HCT116 (cell line): ENCODE results near the gene GINS3. TPM values are rescaled to one million over a fixed set of nuclear protein-coding genes. Genes with fewer than 3 reads are reported as not detected.

ENCODE experiments used
- ATAC-seq: fragments of 200-7000 bp; cut with Tn5 transposase; 2 replicates; pipeline ENCODE4 v1.9.1; 2020; ENCODE audit warnings: mild to moderate bottlenecking, moderate library complexity
- BruUV-seq: library from RNA; stranded (reverse); fragments of 400-500 nt; replicated peaks from 2 replicates; lab custom pipeline; 2021; lab: Mats Ljungman, UMichigan
- CTCF ChIA-PET: fragments of 300-600 bp; sonication (Branson Sonifier 250); formaldehyde crosslinking; loops from one replicate; lab custom pipeline; 2021; ENCODE audit warnings: antibody characterized with exemption; lab: Charles Lee
- POLR2A ChIA-PET: fragments of 300-600, 350-600 bp; sonication (Branson Sonifier 250); formaldehyde crosslinking; loops from one replicate; lab custom pipeline; 2021; ENCODE audit warnings: antibody characterized with exemption; lab: Charles Lee
- RAD21 ChIA-PET, 2 experiments: fragments of 300-600 bp; sonication (Branson Sonifier 250); formaldehyde crosslinking; loops; one replicate each; lab custom pipeline; 2023; ENCODE audit warnings: low total read pairs in 2 of 2; ENCODE audit not compliant: uncharacterized antibody in 2 of 2, unreplicated experiment in 2 of 2, low non-redundant PET in 1 of 2; lab: Charles Lee
- DNase-seq: peaks from one replicate; pipeline ENCODE4 v3.0.0-alpha.2; 2010; ENCODE audit warnings: low read depth, low spot score
- H2AFZ ChIP-seq: fragments of 200-600 bp; shearing (Covaris generic), sonication (generic); 2 replicates; pipeline ENCODE4 v1.6.1; 2017; ENCODE audit warnings: low read depth, mixed run types, mixed read lengths, antibody characterized with exemption, low read length; ENCODE audit not compliant: poor library complexity, severe bottlenecking
- H3K27ac ChIP-seq: 2 replicates; pipeline ENCODE4 v1.5.1; 2012; ENCODE audit warnings: low read depth, low read length
- H3K27me3 ChIP-seq: fragments of 200-600 bp; sonication (generic); 2 replicates; pipeline ENCODE4 v1.6.1; 2016; ENCODE audit warnings: mixed run types, low read length, mixed read lengths; ENCODE audit not compliant: insufficient read depth
- H3K36me3 ChIP-seq, 2 experiments: fragments of 200-500 bp in 1 of 2; fragments of 200-600 bp in 1 of 2; sonication (Bioruptor generic) in 1 of 2; sonication (generic) in 1 of 2; 2 replicates each; pipeline versions ENCODE4 v1.5.1 to v1.6.1; 2014 to 2016; ENCODE audit warnings: low read length in 2 of 2, inconsistent platforms in 1 of 2, mixed read lengths in 1 of 2, mixed run types in 1 of 2; ENCODE audit not compliant: insufficient read depth in 2 of 2, control insufficient read depth in 1 of 2
- H3K4me1 ChIP-seq, 2 experiments: fragments of 200-600 bp in 1 of 2; sonication (generic) in 1 of 2; 2 replicates each; pipeline versions ENCODE4 v1.5.1 to v1.6.1; 2012 to 2017; ENCODE audit warnings: low read length in 2 of 2, inconsistent platforms in 1 of 2, mild to moderate bottlenecking in 1 of 2, mixed read lengths in 1 of 2, mixed run types in 1 of 2, moderate library complexity in 1 of 2; ENCODE audit not compliant: insufficient read depth in 2 of 2, control insufficient read depth in 1 of 2
- H3K4me2 ChIP-seq: fragments of 200-600 bp; sonication (generic); 2 replicates; pipeline ENCODE4 v1.6.1; 2017; ENCODE audit warnings: mixed run types, low read length, mixed read lengths
- H3K4me3 ChIP-seq, 2 experiments: fragments of 200-600 bp in 1 of 2; sonication (generic) in 1 of 2; replicated peaks in 1 of 2; 2 replicates each; pipeline ENCODE4 v1.5.1; 2011 to 2016; ENCODE audit warnings: low read length in 2 of 2, control low read depth in 1 of 2, low read depth in 1 of 2, mild to moderate bottlenecking in 1 of 2, mixed read lengths in 1 of 2, mixed run types in 1 of 2
- H3K79me2 ChIP-seq: fragments of 200-600 bp; sonication (generic); 2 replicates; pipeline ENCODE4 v1.6.1; 2017; ENCODE audit warnings: mild to moderate bottlenecking, mixed run types, low read length, moderate library complexity, mixed read lengths; ENCODE audit not compliant: insufficient read depth
- H3K9ac ChIP-seq: fragments of 200-600 bp; sonication (generic); 2 replicates; pipeline ENCODE4 v1.6.1; 2016; ENCODE audit warnings: low read length, mixed read lengths
- H3K9me2 ChIP-seq: fragments of 200-600 bp; sonication (generic), shearing (Covaris generic); 2 replicates; pipeline ENCODE4 v1.6.1; 2017; ENCODE audit warnings: mixed run types, mild to moderate bottlenecking, moderate library complexity; ENCODE audit not compliant: insufficient read depth
- H3K9me3 ChIP-seq, 2 experiments: fragments of 200-500 bp in 1 of 2; fragments of 200-600 bp in 1 of 2; sonication (Bioruptor generic) in 1 of 2; sonication (generic) in 1 of 2; 2 replicates each; pipeline ENCODE4 v1.6.1; 2014 to 2017; ENCODE audit warnings: low read length in 2 of 2, mixed read lengths in 2 of 2, inconsistent platforms in 1 of 2, low read depth in 1 of 2, mild to moderate bottlenecking in 1 of 2, mixed run types in 1 of 2, moderate library complexity in 1 of 2; ENCODE audit not compliant: control insufficient read depth in 1 of 2, insufficient read depth in 1 of 2
- H4K20me1 ChIP-seq: fragments of 200-600 bp; sonication (generic), shearing (Covaris generic); 2 replicates; pipeline ENCODE4 v1.6.1; 2017; ENCODE audit warnings: mixed run types, mild to moderate bottlenecking, moderate library complexity; ENCODE audit not compliant: insufficient read depth
- CBX3 ChIP-seq: IDR thresholded peaks from 2 replicates; pipeline ENCODE4 v1.6.1; 2012; ENCODE audit warnings: low read depth
- CTCF ChIP-seq, 3 experiments: fragments of 200-600 bp in 1 of 3; sonication (generic) in 1 of 3; IDR thresholded peaks in 2 of 3; conservative IDR thresholded peaks in 1 of 3; 2 replicates each; pipeline ENCODE4 v1.5.1; 2012 to 2017; ENCODE audit warnings: low read depth in 2 of 3, low read length in 2 of 3, antibody characterized with exemption in 1 of 3, borderline replicate concordance in 1 of 3, control low read depth in 1 of 3, mild to moderate bottlenecking in 1 of 3, mixed read lengths in 1 of 3, mixed run types in 1 of 3, moderate library complexity in 1 of 3; ENCODE audit not compliant: insufficient read depth in 1 of 3
- POLR2A ChIP-seq: IDR thresholded peaks from 2 replicates; pipeline ENCODE4 v1.7.0; 2011; ENCODE audit warnings: borderline replicate concordance; ENCODE audit not compliant: insufficient read depth, insufficient read length; ENCODE audit errors: extremely low read depth
- POLR2AphosphoS5 ChIP-seq: IDR thresholded peaks from 2 replicates; pipeline ENCODE4 v1.6.1; 2011; ENCODE audit warnings: mild to moderate bottlenecking, low read depth, low read length, moderate library complexity
- RAD21 ChIP-seq: IDR thresholded peaks from 2 replicates; pipeline ENCODE4 v1.6.1; 2012; ENCODE audit warnings: low read depth, mild to moderate bottlenecking
- SIN3A ChIP-seq: IDR thresholded peaks from 2 replicates; pipeline ENCODE4 v1.6.1; 2012; ENCODE audit warnings: low read depth
- SP1 ChIP-seq: IDR thresholded peaks from 2 replicates; pipeline ENCODE4 v1.6.1; 2012; ENCODE audit warnings: low read depth
- SRF ChIP-seq: IDR thresholded peaks from 2 replicates; pipeline ENCODE4 v1.6.1; 2012; ENCODE audit warnings: low read depth
- TCF7L2 ChIP-seq: IDR thresholded peaks from 2 replicates; pipeline ENCODE4 v1.7.0; 2011; ENCODE audit warnings: borderline replicate concordance, inconsistent platforms; ENCODE audit not compliant: insufficient read depth, insufficient read length; ENCODE audit errors: extremely low read depth
- YY1 ChIP-seq: IDR thresholded peaks from 2 replicates; pipeline ENCODE4 v1.6.1; 2011; ENCODE audit warnings: low read length, low read depth, moderate library complexity, mild to moderate bottlenecking; ENCODE audit not compliant: insufficient replicate concordance; ENCODE audit errors: extremely low read depth
- ZBTB33 ChIP-seq: IDR thresholded peaks from 2 replicates; pipeline ENCODE4 v1.6.1; 2011; ENCODE audit warnings: mild to moderate bottlenecking, low read length, moderate library complexity; ENCODE audit not compliant: insufficient replicate concordance; ENCODE audit errors: extremely low read depth
- intact Hi-C: fragments of 100-400 bp; cut with micrococcal nuclease; formaldehyde crosslinking; loops from 2 replicates; pipeline ENCODE4 v1.10.0; 2022
- total RNA-seq: library from RNA; stranded (reverse); gene quantifications from one replicate; pipeline ENCODE4 v1.2.1, GENCODE V29; 2021; ENCODE audit not compliant: unreplicated experiment

The GINS3 gene
- total RNA-seq, 1 experiment from 2014 or later: 12.1 TPM

- no peak for DNase-seq
- Histone ChIP-seq H3K4me1 (peaks cover 0 to 16% of the 10 kb centered on the region in 2 experiments; a peak in 2 of 4 replicates), H3K27ac (no peak overlapping the region), H3K9ac (no peak overlapping the region), H3K9me2 (no peaks in the 10 kb centered on the region), H3K36me3 (no peaks in the 10 kb centered on the region), H3K27me3 (no peaks in the 10 kb centered on the region), H3K79me2 (no peaks in the 10 kb centered on the region), H4K20me1 (no peaks in the 10 kb centered on the region)
- intact Hi-C loops: no loop called here
- ChIA-PET POLR2A (no interaction called here), RAD21 (no interaction called here), CTCF (no interaction called here)
- BruUV-seq: no TSS peak
- TF ChIP-seq YY1 (no peak), CTCF (IDR thresholded peaks at IDR 0.05 in 2 of 3, conservative IDR thresholded peaks at IDR 0.05 in 1 of 3; ENCODE audit: borderline replicate concordance in 1 of 3, insufficient read depth in 1 of 3, low read depth in 2 of 3, low read length in 2 of 3) (no peak)
- TF ChIP-seq, all 23 proteins: peak for 0
- ATAC-seq: no peak
- H3K9me3 ChIP-seq: no peaks in the 10 kb centered on the region
- H3K4me3 ChIP-seq: no peak overlapping the region
- no peak overlapping the region for H2AFZ ChIP-seq
- H3K4me2 ChIP-seq: no peak overlapping the region
These were observed 19.1 kb downstream of the GINS3 start for GRCh38 chr16:58411336-58411735.

GRCh38 chr16:58411736-58412614 lies 19.7 kb downstream of the GINS3 start:
- Histone ChIP-seq H3K4me2 (peak overlapping the region; percentile 4; the same call in 1 of the 2 replicates), H3K9me2 (no peaks in the 10 kb centered on the region), H3K79me2 (no peaks in the 10 kb centered on the region), H3K27ac (no peak overlapping the region), H3K27me3 (no peaks in the 10 kb centered on the region), H3K9ac (no peak overlapping the region), H3K36me3 (no peaks in the 10 kb centered on the region), H4K20me1 (no peaks in the 10 kb centered on the region), H3K4me1 (peaks cover 0 to 16% of the 10 kb centered on the region in 2 experiments; a peak in 2 of 4 replicates), H2AFZ (no peak overlapping the region), H3K4me3 (no peak overlapping the region), H3K9me3 (no peaks in the 10 kb centered on the region)
- no peak for DNase-seq
- CTCF ChIA-PET: no interaction called here
- intact Hi-C loops: no loop called here
- RAD21 ChIA-PET: no interaction called here
- POLR2A ChIA-PET: no interaction called here
- ATAC-seq: peak; percentile 42; the same call in 1 of the 2 replicates
- BruUV-seq: no TSS peak
- no peak for TF ChIP-seq TCF7L2
- no peak for TF ChIP-seq SRF
- TF ChIP-seq SP1: no peak
- no peak for TF ChIP-seq CBX3
- no peak for TF ChIP-seq CTCF (IDR thresholded peaks at IDR 0.05 in 2 of 3, conservative IDR thresholded peaks at IDR 0.05 in 1 of 3; ENCODE audit: borderline replicate concordance in 1 of 3, insufficient read depth in 1 of 3, low read depth in 2 of 3, low read length in 2 of 3)
- TF ChIP-seq RAD21: no peak
- TF ChIP-seq SIN3A: no peak
- no peak for TF ChIP-seq POLR2AphosphoS5
- no peak for TF ChIP-seq POLR2A
- TF ChIP-seq ZBTB33: no peak
